Measurements from ENCODE around the gene FOXD2.

The FOXD2 gene

DNA sequence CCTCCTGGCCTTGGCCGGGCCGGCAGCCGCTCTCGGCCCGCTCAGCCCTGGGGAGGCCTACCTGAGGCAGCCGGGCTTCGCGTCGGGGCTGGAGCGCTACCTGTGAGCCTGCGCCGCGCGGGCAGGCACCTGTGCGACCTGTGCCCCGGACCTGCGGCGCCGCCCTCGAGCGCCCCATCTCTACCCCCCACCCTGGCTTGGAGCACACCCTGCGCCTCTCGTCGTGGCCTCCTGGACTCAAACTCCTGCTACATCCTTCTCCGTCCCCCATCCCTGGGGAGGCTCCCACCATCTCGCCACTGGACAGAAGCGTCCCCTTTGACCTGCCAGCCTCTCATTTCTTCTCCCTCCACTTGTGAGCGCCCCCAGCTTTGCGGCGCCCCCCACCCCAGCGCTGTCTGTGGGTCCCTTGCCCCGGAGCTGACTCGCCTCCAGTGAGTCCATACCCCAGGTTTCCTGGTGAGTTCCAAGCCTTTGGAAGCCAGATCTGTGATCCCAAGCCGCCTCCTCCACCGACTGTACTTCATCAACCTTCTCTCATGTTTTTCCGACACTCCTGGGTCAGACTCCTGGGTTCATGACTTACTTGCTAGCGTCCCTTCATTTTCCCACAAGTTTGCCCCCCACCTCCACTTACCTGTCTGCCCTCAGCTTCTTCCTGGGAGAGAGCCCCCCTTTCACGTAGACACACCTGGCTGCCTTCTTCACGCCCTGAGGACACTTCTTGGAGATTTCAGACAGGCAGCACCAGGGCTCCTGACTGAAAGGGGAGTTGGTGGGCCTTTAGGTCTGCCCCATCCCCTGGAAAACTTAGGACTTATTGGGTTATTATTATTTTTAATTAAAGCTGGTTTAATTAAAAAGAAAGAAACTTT, 20.4 kb upstream of the FOXD2 start:
- DNase-seq (ENCODE audit: low read depth), result no peak

DNA sequence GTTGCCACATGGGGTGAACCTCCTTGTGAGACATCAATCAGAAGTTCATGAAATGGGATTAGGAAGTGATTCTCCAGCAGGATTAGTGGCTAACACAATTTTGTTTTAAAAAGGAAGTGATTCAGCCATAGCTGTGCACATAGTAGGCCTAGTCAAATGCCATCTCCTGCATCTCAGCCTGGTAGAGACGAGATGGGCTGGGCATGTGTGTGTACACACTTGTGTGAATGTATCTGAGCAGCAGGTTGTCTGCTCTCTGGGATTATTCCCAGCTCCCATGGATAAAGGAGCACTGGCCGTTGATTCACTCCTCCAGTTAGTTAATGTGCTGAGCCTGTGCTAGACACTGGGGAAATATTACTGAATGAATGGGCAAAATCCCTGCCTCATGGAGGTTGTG, 19.7 kb upstream of the FOXD2 start:
- DNase-seq (ENCODE audit: low read depth), result no peak

DNA sequence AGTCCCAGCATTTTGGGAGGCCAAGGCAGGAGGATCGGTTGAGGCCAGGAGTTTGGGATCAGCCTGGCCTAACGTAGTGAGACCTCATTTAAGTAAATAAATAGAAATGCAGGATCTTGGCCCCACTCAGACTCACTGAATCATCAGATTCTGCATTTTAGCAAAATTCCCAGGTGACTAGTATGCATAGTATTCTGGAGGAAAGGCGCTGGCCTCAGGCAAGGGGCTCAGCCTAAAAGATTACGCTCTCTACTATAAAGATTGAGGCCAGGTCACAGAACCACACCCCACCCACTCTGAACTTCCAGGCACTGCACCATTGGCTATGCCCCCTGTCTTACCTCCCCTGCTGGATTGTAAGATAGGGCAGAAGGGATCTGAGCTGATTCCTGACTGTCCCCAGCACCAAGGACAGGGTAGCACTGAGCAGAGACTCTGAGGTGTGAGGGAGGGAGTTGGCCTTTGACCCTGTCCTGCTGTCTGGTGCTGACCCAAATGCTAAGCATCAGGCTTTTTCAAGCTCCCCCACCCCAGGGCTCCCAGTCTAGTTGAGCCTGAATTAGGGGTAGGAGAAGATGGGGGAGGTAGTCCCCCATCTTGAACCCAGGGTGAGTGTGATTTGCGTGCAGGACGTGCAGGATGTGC, 19.0 kb upstream of the FOXD2 start:
- DNase-seq (ENCODE audit: low read depth), result no peak

DNA sequence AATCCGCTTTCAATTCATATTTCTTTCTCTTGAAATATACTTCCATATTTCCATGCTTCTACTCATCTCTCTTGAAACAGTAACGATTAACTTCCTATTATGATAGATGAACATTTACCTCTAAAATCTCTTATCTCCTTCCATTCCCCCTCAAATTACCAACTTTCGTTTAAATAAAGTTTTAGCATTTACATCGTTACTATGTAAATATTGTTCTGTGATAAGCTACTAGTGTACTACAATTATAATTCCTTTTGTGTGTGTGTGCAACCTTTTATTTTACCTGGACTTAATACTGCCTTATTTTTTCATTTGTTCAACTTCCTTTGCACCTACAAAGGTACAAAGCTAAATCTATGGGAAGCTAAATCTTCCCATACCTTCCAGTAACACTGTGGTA, 17.3 kb upstream of the FOXD2 start:
- DNase-seq (ENCODE audit: low read depth), result no peak

DNA sequence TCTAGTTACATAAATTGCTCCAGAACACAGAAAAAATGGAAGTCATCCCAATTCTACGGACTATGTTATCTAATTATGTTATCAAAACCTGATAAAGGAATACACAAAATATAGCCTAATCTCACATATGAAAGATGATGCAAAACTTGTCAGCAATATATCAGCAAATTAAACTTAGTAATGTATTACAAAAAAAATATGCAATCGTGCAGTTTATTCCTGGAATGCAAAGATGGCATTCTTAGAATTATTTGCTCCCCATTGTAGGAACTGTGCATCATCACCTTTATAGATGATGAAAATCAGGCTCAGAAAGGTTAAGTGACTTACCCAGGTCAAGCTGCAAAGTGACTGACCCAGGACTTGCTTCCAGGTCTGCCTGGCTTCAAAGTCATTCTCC, 14.0 kb upstream of the FOXD2 start:
- DNase-seq (ENCODE audit: low read depth), result no peak

DNA sequence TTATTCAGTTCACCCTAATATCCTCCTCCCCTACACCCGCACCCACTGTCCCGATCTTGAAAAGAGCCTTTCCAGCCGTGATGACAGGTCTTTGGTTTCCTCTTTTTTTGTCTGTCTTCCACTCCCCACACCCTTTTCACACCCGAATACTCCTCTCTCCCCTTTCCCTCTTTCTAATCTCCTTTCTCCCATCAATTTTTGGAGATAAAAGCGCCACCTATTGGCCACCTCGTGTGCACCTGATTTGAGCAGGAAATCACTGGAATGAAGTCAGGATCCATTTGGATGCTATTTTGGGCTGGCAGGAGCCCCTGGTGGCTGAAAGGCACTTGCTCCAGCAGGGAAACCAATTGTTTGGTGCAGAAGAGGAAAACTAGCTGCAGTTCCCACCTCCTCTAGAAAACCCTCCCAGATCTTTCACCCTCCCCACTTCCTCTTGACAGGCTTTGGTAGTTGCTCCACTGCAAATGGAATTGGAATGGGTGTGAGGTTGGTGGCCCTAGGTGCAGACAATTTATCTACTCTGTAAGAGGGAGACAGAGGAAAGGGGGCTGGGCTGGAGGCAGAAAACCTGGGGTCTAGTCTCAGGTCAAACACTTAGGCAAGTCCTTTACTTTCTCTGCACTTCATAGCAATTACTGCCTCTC, 13.4 kb upstream of the FOXD2 start:
- DNase-seq (ENCODE audit: low read depth), result no peak

DNA sequence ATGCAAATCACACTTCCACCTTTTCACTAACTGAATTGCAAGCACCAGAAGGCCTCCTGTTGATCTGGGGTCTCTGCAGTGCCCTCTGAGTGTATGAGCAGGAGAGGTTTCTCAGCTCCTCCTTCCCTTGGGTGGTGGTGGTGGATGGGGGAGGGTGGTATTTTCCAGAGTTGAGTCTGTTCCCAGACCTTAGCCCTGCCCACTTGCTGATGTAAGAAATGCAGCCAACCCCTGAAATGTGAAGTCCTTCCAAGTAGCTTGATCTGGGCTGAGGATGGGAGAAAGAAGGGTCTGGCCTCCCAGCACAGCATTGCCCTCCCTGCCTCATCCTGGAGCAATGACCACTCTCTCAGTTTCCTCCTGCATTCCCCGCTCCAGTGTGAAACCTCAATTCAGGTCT, 6.3 kb upstream of the FOXD2 start:
- DNase-seq (ENCODE audit: low read depth), result no peak

DNA sequence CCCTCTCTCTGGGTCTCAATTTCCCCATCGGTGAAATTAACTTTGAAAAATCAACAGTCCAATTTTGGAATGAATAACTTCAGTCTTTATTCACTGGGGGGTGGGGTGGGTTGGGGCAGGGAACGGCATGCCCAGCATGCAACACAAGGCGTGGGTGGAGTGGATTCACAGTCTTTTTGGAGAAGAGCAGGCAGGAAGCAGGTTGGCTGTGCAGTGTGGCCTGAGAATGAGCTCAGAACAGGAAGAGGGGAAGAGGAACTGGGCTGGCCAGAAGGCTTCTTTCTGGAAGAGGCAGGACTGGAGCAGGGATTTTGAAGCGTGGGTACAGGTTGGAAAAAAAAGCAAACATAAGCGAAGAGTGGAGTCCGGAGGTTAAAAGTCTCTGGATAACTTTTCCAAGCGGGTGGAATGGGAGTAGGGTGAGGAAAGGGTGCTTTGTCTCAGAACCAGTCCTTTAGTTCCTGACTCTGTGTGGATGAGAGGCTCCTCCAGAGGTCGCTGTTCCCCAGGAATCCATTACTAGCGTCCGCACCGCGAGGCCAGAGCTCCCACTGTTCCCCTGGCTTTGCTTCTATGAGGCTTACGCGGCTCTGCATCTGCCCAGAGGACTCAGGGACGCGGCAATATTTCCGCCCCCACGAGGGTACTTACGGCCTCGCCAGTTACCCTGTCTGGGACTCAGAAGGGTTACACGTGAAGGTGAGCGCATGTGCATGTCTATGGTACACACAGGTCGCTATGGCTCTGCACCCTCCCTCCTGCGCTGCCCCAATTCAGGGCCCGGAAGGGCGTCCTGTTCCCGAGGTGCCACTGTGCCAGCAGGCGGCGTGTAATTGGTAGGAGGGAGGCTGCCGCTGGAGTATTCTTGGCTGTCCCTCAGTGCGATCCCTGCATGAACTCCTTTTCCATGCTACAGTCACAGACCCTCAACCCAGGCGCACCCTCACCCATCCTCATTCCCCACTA, 5.5 kb upstream of the FOXD2 start:
- DNase-seq (ENCODE audit: low read depth), result no peak

DNA sequence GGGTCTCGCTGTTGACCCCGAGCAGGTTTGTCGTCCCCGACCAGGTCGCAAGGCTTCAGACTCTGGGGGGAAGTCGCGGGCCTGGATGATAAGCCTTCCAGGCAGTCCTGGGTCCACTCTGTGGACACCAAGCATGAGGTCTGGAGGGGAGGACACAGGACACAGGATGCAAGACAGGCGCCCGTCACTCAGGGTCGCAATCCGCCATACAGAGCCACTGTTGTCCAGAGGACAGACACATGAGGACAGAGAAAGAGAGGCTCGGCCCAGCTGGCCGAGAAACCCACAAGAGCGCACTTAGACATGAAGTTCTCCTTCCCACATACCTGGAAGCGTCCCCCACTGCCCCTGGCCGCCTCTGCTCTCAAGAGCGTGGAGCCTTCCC, 4.8 kb upstream of the FOXD2 start:
- DNase-seq (ENCODE audit: low read depth), result no peak

DNA sequence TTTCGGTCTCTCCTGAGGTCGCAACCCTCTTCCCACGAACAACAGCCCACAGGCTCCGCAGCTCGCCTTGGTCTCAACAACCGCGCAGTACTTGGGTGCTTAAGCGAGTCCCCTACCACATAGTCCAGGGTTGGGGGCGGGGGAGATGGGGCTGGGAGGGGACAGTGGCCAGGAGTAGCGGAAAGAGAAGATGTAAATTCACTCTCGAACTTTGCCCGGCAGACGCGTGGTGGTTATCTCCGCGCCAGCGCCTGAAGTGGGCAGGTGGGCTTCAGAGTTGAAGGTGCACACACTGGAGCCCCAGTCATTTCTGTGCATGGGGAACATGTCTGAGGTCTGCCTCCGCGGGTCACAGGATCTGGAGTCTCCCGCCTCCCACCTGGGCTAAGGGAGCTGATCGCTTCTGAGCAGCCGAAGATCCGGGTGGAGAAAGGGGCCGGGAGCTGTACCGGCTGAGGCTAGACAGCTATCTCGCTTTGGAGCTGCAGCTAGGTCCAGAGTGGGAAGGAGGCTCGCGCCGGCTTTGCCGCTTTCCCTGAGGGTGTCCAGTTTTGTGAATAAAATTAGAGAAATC, 4.3 kb upstream of the FOXD2 start:
- no peak for DNase-seq (ENCODE audit: low read depth)

DNA sequence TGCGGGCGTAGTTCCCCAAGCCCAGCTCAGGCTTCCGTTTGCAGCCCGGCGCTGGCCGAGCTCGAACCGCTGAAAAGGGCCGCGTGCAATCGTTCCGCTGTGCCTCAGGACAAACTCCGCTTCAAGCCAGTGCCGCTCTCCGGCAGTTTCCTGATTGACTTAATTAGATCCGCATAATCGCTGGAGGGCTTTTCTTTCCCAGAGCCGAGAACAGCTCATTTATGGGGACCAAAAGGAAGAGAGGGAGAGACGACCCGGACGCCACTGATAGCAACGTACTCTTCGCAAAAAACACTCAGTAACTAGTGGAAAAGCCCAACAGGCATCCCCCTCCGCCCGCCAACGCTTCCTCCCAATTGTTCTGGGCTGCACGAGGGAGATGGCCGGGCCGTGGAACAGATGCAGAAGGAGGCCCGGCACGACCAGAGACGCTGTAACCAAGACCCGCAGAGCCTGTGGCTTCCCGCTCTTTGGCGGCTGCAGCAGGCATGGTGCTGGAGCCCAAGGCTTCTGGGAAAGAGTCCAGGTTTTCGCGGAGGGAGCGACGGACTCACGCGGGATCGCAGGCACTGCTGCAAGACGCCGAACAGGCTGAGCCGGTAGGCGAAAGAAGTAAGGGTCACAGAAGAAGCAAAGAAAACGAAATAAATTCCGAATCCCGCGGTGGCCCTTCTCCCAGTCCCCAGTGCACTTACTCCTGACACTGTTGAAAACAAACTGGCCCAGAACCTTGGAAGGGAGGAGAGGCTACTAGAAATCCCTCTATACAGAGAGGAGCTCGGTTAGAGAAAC, 3.6 kb upstream of the FOXD2 start:
- DNase-seq (ENCODE audit: low read depth), result no peak

DNA sequence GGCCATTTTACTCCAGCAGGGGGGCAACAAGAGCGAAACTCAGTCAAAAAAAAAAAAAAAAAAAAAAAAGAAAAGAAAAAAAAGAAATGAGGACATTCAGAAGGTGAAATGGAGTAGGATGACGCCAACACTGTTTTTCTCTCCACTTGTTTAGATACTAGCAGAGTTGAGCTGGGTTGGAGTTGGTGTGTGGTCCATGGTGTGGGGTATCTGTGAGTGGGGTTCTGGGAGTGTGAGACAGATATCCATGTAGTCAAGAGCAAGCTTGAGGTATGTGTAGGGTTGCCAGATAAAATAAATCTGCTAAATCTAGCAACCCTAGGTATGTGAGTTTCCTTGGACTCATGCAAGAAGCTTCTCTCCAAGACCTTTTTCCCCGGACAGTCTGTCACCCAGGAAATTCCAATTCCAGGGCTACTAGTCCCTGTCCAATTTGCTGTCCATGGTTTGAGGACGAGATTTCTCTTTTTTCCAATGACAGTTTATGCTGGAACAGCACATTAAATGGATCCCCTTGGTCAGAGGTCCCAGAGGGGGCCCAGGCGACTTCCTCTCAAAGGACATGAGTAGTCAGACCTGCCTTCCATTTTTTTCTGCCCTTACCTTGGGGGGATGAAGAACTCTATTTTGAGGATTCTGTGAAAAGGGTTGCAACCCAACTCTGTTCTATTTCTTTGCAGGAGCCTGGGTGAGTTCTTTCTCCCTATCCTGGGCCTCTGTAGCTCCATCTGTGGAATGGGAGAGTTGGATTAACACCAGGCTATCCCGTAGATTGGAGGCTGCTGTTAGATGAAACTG, 2.1 kb upstream of the FOXD2 start:
- DNase-seq (ENCODE audit: low read depth), result no peak

DNA sequence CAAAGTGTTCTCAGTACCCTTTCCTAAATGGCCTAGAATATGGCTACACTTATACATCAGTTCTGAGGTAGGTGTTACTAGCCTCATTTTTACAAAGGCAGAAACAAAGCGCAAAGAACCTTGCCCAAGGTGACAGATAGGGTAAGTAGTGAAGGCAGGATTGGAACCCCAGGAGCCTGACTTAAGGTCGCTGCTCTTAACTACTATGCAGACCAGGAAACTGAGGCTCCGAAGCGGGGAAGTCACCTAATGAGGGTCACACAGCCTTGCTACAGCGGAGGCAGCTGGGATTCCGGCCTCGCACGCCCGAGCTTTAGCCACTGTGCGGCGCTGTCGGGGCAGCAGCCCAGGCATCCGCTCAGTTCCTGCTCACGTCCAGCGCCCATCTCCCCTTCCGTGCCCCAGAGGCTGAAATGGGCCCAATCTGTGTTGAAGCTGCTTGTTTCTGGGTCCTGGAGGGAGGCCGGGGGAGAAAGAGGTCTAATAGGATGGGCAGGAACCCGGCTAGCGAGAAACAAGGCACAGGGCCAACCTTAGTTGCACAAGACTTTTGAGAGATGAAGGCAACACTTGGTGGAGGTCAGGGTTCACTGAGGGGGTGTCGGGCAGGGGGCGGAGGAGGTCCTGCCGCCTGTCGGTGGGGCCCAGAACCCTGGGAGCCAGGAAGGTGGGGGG, 1.4 kb upstream of the FOXD2 start:
- no peak for DNase-seq (ENCODE audit: low read depth)

DNA sequence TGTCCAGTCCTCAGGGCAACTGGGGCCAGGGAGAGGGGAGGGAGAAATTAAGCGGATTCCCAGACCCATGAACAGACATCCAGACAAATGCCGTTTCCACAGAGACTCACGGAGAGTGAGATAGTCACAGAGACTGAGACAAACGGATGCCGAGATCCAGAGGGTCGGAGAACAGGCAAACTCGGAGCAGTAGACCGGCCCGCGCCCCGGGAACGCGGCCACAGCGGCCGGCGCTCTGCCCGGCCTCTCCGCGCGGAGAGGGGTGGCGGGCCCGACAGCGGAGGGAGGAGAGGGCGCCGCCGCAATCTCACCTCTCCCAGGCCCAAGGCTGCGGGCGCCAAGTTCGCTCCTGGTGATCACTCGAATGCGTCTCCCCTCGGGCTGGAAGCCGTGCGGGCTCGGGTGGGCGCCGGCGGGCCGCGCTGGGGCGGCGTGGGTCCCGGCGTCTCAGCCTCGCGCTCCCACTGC, 831 bp upstream of the FOXD2 start:
- no peak for DNase-seq (ENCODE audit: low read depth)

DNA sequence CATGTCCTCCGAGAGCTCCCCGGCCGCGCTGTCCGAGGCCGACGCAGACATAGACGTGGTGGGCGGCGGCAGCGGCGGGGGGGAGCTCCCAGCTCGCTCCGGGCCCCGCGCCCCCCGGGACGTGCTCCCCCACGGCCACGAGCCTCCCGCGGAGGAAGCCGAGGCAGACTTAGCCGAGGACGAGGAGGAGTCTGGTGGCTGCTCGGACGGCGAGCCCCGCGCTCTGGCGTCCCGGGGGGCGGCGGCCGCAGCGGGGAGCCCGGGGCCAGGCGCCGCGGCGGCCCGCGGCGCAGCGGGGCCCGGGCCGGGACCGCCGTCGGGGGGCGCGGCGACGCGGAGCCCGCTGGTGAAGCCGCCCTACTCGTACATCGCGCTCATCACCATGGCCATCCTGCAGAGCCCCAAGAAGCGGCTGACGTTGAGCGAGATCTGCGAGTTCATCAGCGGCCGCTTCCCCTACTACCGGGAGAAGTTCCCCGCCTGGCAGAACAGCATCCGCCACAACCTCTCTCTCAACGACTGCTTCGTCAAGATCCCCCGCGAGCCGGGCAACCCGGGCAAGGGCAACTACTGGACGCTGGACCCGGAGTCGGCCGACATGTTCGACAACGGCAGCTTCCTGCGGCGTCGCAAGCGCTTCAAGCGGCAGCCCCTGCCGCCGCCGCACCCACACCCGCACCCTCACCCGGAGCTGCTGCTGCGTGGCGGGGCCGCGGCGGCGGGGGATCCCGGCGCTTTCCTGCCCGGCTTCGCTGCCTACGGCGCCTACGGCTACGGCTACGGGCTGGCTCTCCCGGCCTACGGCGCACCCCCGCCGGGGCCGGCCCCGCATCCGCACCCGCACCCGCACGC, 547 bp downstream of the FOXD2 start:
- no peak for DNase-seq (ENCODE audit: low read depth)

DNA sequence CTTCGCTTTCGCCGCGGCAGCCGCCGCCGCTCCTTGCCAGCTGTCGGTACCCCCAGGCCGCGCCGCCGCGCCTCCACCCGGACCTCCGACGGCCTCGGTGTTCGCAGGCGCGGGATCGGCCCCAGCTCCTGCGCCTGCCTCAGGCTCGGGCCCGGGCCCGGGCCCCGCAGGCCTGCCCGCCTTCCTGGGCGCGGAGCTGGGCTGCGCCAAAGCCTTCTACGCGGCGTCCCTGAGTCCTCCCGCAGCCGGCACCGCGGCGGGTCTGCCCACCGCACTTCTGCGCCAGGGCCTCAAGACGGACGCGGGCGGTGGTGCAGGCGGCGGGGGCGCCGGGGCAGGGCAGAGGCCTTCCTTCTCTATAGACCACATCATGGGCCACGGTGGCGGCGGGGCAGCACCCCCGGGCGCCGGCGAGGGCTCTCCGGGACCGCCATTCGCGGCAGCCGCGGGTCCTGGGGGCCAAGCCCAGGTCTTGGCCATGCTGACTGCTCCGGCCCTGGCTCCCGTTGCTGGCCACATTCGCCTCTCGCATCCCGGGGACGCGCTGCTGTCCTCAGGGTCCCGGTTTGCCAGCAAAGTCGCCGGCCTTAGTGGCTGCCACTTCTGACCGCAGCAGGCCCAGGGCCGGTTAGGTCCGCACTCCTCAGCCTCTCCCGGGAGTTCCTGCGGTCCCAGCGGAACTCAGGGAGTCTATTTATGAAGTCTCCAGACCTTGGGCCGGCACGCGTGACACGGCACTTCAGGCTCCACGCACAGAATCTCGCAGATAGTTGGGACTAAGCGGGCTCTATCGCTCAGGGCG, 1.4 kb downstream of the FOXD2 start:
- no peak for DNase-seq (ENCODE audit: low read depth)

DNA sequence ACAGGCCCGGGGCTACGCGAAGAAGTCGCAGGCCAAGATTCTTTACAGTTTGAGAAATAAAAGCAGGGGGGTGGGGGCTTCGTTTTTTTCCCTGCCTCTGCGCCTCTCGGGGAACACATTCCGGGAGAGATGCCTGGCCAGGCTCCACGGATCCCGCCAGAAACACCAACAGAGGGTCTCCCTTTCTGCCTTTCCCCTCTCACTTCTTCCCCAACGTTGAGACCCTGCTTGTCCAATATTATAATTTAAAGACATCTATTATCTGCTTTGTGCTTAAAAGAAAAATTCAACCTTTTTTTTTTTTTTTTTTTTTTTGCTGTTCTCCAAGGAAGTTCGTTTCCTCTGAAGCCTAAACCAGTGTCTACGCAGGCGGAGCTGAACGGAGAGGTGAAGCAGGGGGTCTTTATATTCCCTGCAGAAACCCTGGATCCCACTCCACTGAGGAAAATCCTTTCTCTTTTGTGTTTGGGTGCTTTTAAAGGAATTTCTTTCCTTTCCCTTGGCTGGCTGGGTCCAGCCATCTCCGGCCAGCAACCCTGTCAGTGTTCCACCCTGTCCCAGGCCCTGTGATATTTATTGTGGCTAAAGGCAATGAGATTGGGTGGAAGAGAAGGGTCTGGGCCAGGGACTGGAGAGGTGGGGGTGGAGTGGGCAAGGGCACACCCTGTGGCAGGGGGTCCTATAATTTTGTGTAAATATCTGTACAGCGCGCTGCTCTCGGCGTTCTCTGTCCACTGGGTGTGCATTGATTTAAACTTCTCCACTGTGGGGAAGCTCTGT, 2.2 kb downstream of the FOXD2 start:
- no peak for DNase-seq (ENCODE audit: low read depth)

Measured in GM04503 (cell line).